Chondrocyte (in vitro differentiated cells): ENCODE data around the gene CCDC171. TPM values are rescaled to one million over a fixed set of nuclear protein-coding genes. Genes with fewer than 3 reads are reported as not detected.
A peak's percentile ranks its signal among the peaks of the same experiment; 100 is the strongest.

Source experiments
- DNase-seq: peaks from one replicate; pipeline ENCODE4 v3.0.0; 2021; ENCODE audit warnings: mixed read lengths, low spot score
- H3K27ac Mint-ChIP-seq: one replicate; pipeline ENCODE4 v1.8.0; 2021; ENCODE audit warnings: mild to moderate bottlenecking, moderate library complexity, mixed read lengths; ENCODE audit not compliant: unreplicated experiment
- H3K27me3 Mint-ChIP-seq: 2 replicates; pipeline ENCODE4 v1.8.0; 2021; ENCODE audit warnings: low read depth, mixed read lengths
- H3K36me3 Mint-ChIP-seq: 2 replicates; pipeline ENCODE4 v1.8.0; 2021; ENCODE audit warnings: low read depth, mixed read lengths
- H3K4me1 Mint-ChIP-seq: 2 replicates; pipeline ENCODE4 v1.8.0; 2021; ENCODE audit warnings: low read depth, mild to moderate bottlenecking, mixed read lengths
- H3K4me3 Mint-ChIP-seq: one replicate; pipeline ENCODE4 v1.8.0; 2021; ENCODE audit warnings: mild to moderate bottlenecking, moderate library complexity, mixed read lengths; ENCODE audit not compliant: unreplicated experiment
- H3K9me3 Mint-ChIP-seq: 2 replicates; pipeline ENCODE4 v1.8.0; 2021; ENCODE audit warnings: low read depth, mixed read lengths
- CTCF ChIP-seq: fragments of 200-600 bp; sonication (generic); IDR thresholded peaks from 2 replicates; pipeline ENCODE4 v1.5.0; 2021; ENCODE audit warnings: antibody characterized with exemption, mild to moderate bottlenecking, moderate library complexity
- total RNA-seq: library from RNA; stranded (reverse); gene quantifications from 3 replicates; pipeline ENCODE4 v1.2.1, GENCODE V29; 2021

CCDC171 gene
- total RNA-seq, 1 donor from 2014 or later, result 3.2 TPM

GRCh38 chr9:15724016-15724415 is 171.2 kb downstream of the CCDC171 start:
- TF ChIP-seq CTCF, result no peak
- Mint-ChIP-seq H3K4me3 (no peak overlapping the region), H3K4me1 (peaks cover 22% of the 10 kb centered on the region), H3K27ac (no peak overlapping the region), H3K27me3 (no peaks in the 10 kb centered on the region), H3K36me3 (no peaks in the 10 kb centered on the region), H3K9me3 (no peaks in the 10 kb centered on the region)
- no peak for DNase-seq

GRCh38 chr9:15724612-15725011 is 171.8 kb downstream of the CCDC171 start:
- H3K9me3 Mint-ChIP-seq, result no peaks in the 10 kb centered on the region
- H3K27me3 Mint-ChIP-seq, result no peaks in the 10 kb centered on the region
- H3K4me3 Mint-ChIP-seq, result no peak overlapping the region
- H3K27ac Mint-ChIP-seq, result peak overlapping the region; percentile 67
- peaks cover 22% of the 10 kb centered on the region for H3K4me1 Mint-ChIP-seq
- no peak for DNase-seq
- no peaks in the 10 kb centered on the region for H3K36me3 Mint-ChIP-seq
- TF ChIP-seq CTCF, result no peak

GRCh38 chr9:15725953-15726352 is 173.1 kb downstream of the CCDC171 start:
- peaks cover under 1% of the 10 kb centered on the region for H3K36me3 Mint-ChIP-seq
- H3K4me3 Mint-ChIP-seq, result no peak overlapping the region
- no peak for DNase-seq
- H3K4me1 Mint-ChIP-seq, result peaks cover 22% of the 10 kb centered on the region
- H3K27me3 Mint-ChIP-seq, result no peaks in the 10 kb centered on the region
- no peak for TF ChIP-seq CTCF
- H3K9me3 Mint-ChIP-seq, result no peaks in the 10 kb centered on the region
- no peak overlapping the region for H3K27ac Mint-ChIP-seq

- no peak overlapping the region for H3K27ac Mint-ChIP-seq
- peaks cover 6% of the 10 kb centered on the region for H3K4me1 Mint-ChIP-seq
These were observed 176.7 kb downstream of the CCDC171 start for GRCh38 chr9:15729507-15729906.

GRCh38 chr9:15735083-15735857 is 182.4 kb downstream of the CCDC171 start:
- H3K4me3 Mint-ChIP-seq, result no peak overlapping the region
- no peak for TF ChIP-seq CTCF
- H3K36me3 Mint-ChIP-seq, result peaks cover 6% of the 10 kb centered on the region
- H3K27me3 Mint-ChIP-seq, result no peaks in the 10 kb centered on the region
- H3K9me3 Mint-ChIP-seq, result peaks cover 5% of the 10 kb centered on the region
- no peak for DNase-seq
- peak overlapping the region; percentile 50 for H3K27ac Mint-ChIP-seq
- peaks cover 34% of the 10 kb centered on the region for H3K4me1 Mint-ChIP-seq

More at GRCh38 chr9:15729507-15729906, 176.7 kb downstream of the CCDC171 start:
- no peak for DNase-seq
- H3K9me3 Mint-ChIP-seq, result peaks cover 5% of the 10 kb centered on the region
- no peak overlapping the region for H3K4me3 Mint-ChIP-seq
- H3K36me3 Mint-ChIP-seq, result peaks cover 6% of the 10 kb centered on the region
- no peak for TF ChIP-seq CTCF
- no peaks in the 10 kb centered on the region for H3K27me3 Mint-ChIP-seq
